Measurements from ENCODE around the gene CD44. TPM values are rescaled to one million over a fixed set of nuclear protein-coding genes. Genes with fewer than 3 reads are reported as not detected.

CD44 gene
- total and polyA plus RNA-seq, 10 donors = 60.9 to 521 (median 317) TPM

DNA sequence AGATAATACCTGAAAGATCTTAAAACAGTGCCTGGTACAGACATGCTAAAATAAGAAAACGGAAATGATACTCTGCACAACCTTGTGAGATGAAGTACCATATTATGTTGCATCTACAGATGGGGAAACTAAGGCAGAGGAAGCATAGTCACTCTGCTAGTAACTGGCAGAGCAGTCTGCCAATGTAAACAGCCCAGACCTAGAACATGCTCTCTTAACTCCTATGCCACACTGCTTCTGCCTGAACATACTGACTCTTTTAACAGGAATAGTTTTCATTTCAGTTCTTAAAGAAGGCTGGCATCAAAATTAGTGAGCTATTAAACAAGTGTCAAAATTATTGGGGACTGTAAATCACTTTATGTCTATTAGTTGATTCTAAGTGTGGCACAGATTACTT lies 99.9 kb downstream of the CD44 start:
- no peak for DNase-seq
- Histone ChIP-seq H3K9me3 (peaks cover 0 to 3% (median 0%) of the 10 kb centered on the region in 8 donors), H3K27me3 (replicated peaks in 1 of 7) (no peaks in the 10 kb centered on the region), H3K4me3 (no peak overlapping the region), H3K36me3 (no peaks in the 10 kb centered on the region), H3K27ac (no peak overlapping the region), H3K4me1 (peaks cover 10 to 44% (median 27%) of the 10 kb centered on the region in 6 donors)
- TF ChIP-seq POLR2A (IDR thresholded peaks at IDR 0.05) = no peak
- TF ChIP-seq POLR2AphosphoS5 (IDR thresholded peaks at IDR 0.05) = no peak
- no peak for TF ChIP-seq CTCF (IDR thresholded peaks at IDR 0.05 in 8 of 11, conservative IDR thresholded peaks at IDR 0.05 in 3 of 11)
- 78 to 96% (median 84%) methylated on average over 1 of the region's 1 CpG for whole genome bisulfite sequencing, 5 donors
- intact Hi-C loops (cut with DNase I; ENCODE audit: low total_unique reads) = loop anchor here (5.0 kb wide), 2 partner anchors 242 to 312 kb away; no protein-coding TSS in a partner anchor

- intact Hi-C loops (cut with DNase I; ENCODE audit: low total_unique reads) = loop anchor here (5.0 kb wide), 2 partner anchors 242 to 312 kb away; no protein-coding TSS in a partner anchor
- 48 to 61% (median 59%) methylated on average over 4 of the region's 4 CpGs for WGBS, 5 donors
These were observed 100.6 kb downstream of the CD44 start for GRCh38 chr11:35239471-35240075.

DNA sequence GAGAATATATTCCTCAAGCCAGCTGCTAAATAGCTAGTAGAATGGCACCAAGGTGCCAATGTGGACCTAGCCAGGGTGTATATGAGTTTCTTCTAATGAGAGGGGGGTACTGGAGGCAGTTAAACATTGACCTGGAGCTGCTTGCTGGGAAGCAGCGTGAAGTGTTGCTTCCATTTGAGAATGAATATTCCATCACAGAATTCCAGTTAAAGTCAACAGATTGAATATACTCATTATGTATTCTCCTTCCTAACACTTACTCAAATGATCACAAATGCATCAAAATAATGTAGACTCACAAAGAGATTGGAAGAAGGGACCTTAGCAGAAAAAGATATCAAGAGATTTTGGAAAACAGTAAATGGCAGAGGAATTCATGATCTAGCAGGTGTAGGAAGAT lies 102.1 kb downstream of the CD44 start:
- H3K27ac ChIP-seq = no peak overlapping the region

More at GRCh38 chr11:35239471-35240075, 100.6 kb downstream of the CD44 start:
- no peak overlapping the region for H3K4me3 ChIP-seq
- no peaks in the 10 kb centered on the region for H3K27me3 ChIP-seq (replicated peaks in 1 of 7)
- H3K9me3 ChIP-seq = no peaks in the 10 kb centered on the region
- no peak for DNase-seq
- no peaks in the 10 kb centered on the region for H3K36me3 ChIP-seq
- TF ChIP-seq CTCF (IDR thresholded peaks at IDR 0.05 in 8 of 11, conservative IDR thresholded peaks at IDR 0.05 in 3 of 11) (no peak), POLR2AphosphoS5 (IDR thresholded peaks at IDR 0.05) (no peak), POLR2A (IDR thresholded peaks at IDR 0.05) (no peak)
- no peak overlapping the region for H3K27ac ChIP-seq
- H3K4me1 ChIP-seq = peaks cover 10 to 44% (median 27%) of the 10 kb centered on the region in 6 donors

More for the DNA sequence above, 102.1 kb downstream of the CD44 start:
- DNase-seq = no peak
- no peaks in the 10 kb centered on the region for H3K36me3 ChIP-seq
- H3K4me3 ChIP-seq = no peak overlapping the region
- 86 to 100% (median 100%) methylated on average over 1 of the region's 1 CpG for WGBS, 5 donors
- no peaks in the 10 kb centered on the region for H3K27me3 ChIP-seq (replicated peaks in 1 of 7)
- H3K4me1 ChIP-seq = peaks cover 10 to 37% (median 23%) of the 10 kb centered on the region in 6 donors
- no peaks in the 10 kb centered on the region for H3K9me3 ChIP-seq
- intact Hi-C loops (cut with DNase I; ENCODE audit: low total_unique reads) = no loop called here
- no peak for TF ChIP-seq CTCF (IDR thresholded peaks at IDR 0.05 in 8 of 11, conservative IDR thresholded peaks at IDR 0.05 in 3 of 11)
- no peak for TF ChIP-seq POLR2A (IDR thresholded peaks at IDR 0.05)
